ENCODE data around the gene TIMP2.

Gene TIMP2

DNA sequence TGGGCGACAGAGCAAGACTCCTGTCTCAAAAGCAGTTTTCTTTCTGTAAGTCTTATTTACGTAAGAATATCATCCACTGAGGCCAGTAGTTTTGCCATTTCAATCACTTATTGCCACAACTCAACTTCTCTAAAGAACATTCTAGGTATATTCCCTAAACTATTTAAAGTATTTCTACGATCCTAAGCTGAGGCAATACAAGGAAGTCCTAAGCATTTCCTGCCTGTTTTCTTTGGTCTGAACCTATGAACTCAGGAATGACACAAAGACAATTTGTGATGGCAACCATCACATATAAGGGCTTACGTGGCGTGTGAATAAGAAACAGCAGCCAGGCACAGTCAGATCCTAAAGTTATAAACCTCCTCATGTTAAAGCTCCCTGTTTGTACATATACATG is 98.8 kb downstream of the TIMP2 start:
- Mint-ChIP-seq H3K9me3 (ENCODE audit: low read depth) (no peaks in the 10 kb centered on the region), H3K4me3 (no peak overlapping the region), H3K27me3 (no peaks in the 10 kb centered on the region), H3K36me3 (peaks cover 13% of the 10 kb centered on the region), H3K27ac (no peak overlapping the region), H3K4me1 (ENCODE audit: low read depth) (peaks cover 35% of the 10 kb centered on the region)

DNA sequence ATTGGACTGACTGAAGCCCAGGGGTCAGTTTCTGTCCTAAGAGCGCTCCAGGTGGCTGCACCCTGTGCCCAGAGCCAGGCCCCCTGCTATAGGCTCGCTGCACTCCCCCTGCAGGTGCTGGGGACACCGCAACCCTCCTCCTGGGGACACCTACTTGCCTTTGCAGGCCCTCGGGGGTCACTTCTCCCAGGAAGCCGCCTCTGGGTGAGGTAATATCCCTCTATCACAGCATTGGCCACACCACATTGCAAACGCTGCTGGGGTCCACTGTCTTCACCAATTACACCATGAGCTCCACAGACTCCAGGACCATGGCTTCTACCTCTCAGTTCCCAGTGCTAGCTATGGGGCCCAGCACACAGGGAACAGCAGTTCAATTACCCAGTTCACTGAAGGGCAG is 99.5 kb downstream of the TIMP2 start:
- peaks cover 13% of the 10 kb centered on the region for H3K36me3 Mint-ChIP-seq
- no peak overlapping the region for H3K4me3 Mint-ChIP-seq
- no peaks in the 10 kb centered on the region for H3K27me3 Mint-ChIP-seq
- H3K4me1 Mint-ChIP-seq (ENCODE audit: low read depth), result peaks cover 39% of the 10 kb centered on the region
- no peaks in the 10 kb centered on the region for H3K9me3 Mint-ChIP-seq (ENCODE audit: low read depth)
- peak overlapping the region; percentile 41 for H3K27ac Mint-ChIP-seq

DNA sequence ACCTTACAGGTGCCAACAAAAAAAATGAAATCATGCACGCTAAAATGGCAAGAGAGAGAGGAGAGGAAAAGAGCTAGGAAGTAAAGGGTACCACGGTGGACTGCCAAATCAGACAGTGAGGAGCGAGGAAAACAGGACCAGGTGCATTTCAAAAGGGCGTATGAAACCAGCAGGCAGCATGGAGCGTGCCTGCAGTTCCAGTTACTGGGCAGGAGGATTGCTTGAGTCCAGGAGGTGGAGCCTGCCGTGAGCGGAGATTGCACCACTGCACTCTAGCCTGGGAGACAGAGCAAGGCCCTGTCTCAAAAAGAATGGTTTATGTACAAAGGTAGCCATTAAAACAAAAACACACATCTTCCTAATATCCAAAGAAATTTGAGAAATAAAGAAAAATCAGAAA is 100.9 kb downstream of the TIMP2 start:
- no peak overlapping the region for H3K4me3 Mint-ChIP-seq
- H3K4me1 Mint-ChIP-seq (ENCODE audit: low read depth), result peaks cover 45% of the 10 kb centered on the region
- H3K36me3 Mint-ChIP-seq, result peaks cover 10% of the 10 kb centered on the region
- H3K27ac Mint-ChIP-seq, result no peak overlapping the region
- H3K9me3 Mint-ChIP-seq (ENCODE audit: low read depth), result no peaks in the 10 kb centered on the region
- no peaks in the 10 kb centered on the region for H3K27me3 Mint-ChIP-seq

- Mint-ChIP-seq H3K27me3 (no peaks in the 10 kb centered on the region), H3K9me3 (ENCODE audit: low read depth) (no peaks in the 10 kb centered on the region), H3K27ac (no peak overlapping the region), H3K4me3 (no peak overlapping the region), H3K36me3 (peaks cover 16% of the 10 kb centered on the region), H3K4me1 (ENCODE audit: low read depth) (peaks cover 52% of the 10 kb centered on the region)
Measured at GRCh38 chr17:78823282-78824046, 101.7 kb downstream of the TIMP2 start.

DNA sequence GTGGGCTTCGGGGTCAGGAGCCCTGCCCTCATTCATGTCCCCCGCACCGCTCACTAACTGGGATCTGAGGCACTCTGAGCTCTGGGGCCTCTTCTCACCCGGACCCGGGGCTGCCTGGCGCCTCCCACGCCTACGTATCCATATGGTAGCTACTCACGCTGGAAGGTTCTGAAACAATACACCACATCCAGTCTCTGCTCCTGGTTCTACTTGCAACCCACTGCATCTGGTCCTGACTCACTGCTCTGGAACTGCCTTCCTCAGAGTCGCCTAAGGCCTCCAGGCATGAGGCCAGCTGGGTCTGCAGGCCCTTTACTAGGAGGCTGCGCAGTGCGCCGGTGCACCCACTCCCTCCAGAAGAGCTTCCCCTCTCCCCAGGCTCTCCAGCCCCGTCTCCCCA is 102.6 kb downstream of the TIMP2 start:
- H3K4me3 Mint-ChIP-seq, result no peak overlapping the region
- H3K9me3 Mint-ChIP-seq (ENCODE audit: low read depth), result no peaks in the 10 kb centered on the region
- H3K27ac Mint-ChIP-seq, result peak overlapping the region; percentile 50
- no peaks in the 10 kb centered on the region for H3K27me3 Mint-ChIP-seq
- peaks cover 56% of the 10 kb centered on the region for H3K4me1 Mint-ChIP-seq (ENCODE audit: low read depth)
- peaks cover 14% of the 10 kb centered on the region for H3K36me3 Mint-ChIP-seq

DNA sequence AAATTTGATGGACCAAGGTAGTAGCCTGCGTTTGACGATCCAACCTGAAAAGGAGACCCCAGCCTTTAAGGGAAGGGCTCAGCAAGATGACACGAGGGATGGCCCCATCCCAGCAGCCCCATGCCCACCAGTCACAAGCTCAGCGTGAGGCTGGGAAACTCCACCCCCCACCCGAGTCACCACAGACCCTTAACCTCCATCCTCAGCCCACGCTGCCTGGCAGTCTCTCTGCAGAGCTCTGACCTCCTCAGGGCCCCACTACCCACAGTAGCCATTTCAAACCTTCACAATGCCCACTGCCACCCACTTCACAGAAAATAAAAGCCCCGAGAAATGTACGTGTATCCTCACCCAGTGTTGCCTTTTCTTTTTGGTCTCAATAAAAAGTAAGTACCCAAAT is 103.2 kb downstream of the TIMP2 start:
- Mint-ChIP-seq H3K27ac (no peak overlapping the region), H3K36me3 (peaks cover 15% of the 10 kb centered on the region), H3K9me3 (ENCODE audit: low read depth) (no peaks in the 10 kb centered on the region), H3K27me3 (no peaks in the 10 kb centered on the region), H3K4me3 (no peak overlapping the region), H3K4me1 (ENCODE audit: low read depth) (peaks cover 62% of the 10 kb centered on the region)

- H3K27ac Mint-ChIP-seq, result peak overlapping the region; percentile 16
- no peak overlapping the region for H3K4me3 Mint-ChIP-seq
- H3K36me3 Mint-ChIP-seq, result peaks cover 18% of the 10 kb centered on the region
- H3K4me1 Mint-ChIP-seq (ENCODE audit: low read depth), result peaks cover 65% of the 10 kb centered on the region
- no peaks in the 10 kb centered on the region for H3K27me3 Mint-ChIP-seq
- no peaks in the 10 kb centered on the region for H3K9me3 Mint-ChIP-seq (ENCODE audit: low read depth)
Measured at GRCh38 chr17:78820841-78821240, 104.3 kb downstream of the TIMP2 start.

DNA sequence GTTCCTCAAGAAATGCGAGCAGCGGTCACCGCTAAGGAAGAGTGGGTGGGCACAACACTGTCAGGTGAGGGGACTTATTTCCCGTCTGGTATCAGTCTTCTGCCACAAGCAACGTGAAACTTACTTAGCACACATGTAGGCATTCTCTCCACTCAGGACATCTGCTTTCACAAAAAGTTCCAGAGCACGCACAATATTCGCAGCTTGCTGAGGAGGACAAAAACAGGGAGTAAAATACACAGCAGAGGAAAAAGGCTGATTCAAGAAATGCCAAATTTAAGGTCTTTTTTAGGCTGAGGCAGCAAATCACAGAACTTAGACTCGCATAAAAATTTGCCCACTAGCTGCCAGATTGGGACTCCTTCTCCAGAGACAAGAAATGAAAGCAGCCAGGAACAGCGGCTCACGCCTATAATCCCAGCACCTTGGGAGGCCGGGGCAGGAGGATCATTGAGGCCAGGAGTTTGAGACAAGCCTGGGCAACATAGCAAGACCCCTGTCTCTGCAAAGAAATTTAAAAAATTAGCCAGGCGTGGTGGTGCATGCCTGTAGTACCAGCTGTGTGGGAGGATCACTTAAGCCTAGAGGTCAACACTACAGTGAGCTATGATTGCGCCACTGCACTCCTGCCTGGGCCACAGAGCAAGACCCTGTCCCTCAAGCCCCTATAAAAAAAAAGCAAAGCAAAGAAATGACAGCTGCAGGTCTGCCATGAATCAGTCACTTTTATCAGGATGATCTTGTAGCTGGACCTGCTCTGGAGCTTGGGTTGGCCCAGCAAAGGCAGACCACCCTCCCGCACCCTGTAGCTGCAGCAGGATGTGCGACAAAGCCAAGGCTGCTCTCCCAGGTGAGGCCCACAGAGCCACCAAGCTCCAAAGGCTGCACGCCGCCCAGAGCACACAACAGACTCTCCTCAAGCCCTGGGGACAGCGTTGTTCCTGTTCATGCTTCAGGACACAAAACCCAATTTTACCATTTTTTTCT is 105.1 kb downstream of the TIMP2 start:
- Mint-ChIP-seq H3K27me3 (no peaks in the 10 kb centered on the region), H3K9me3 (ENCODE audit: low read depth) (no peaks in the 10 kb centered on the region), H3K27ac (peak overlapping the region; percentile 94), H3K4me1 (ENCODE audit: low read depth) (peaks cover 64% of the 10 kb centered on the region), H3K4me3 (peak overlapping the region; percentile 79), H3K36me3 (peaks cover 24% of the 10 kb centered on the region)

DNA sequence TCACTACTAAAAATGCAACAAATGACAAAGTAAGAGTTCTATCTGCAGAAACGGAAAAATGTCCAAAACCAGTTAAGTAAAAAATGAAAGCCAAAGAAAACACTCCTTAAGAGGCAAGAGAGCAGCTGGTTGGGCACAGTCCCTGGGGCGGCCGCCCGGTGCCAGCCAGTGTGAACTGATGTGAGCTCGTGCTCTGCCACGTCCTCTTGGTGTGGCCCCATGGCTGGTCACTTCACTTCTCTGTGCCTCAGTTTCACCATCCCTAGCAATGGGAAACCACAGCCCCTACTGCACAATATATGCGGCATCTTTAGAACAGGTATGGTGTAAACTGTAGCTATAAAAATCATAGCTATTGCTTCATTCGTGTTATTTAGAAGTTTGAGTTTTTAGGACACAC is 105.8 kb downstream of the TIMP2 start:
- no peaks in the 10 kb centered on the region for H3K27me3 Mint-ChIP-seq
- peak overlapping the region; percentile 79 for H3K4me3 Mint-ChIP-seq
- peak overlapping the region; percentile 94 for H3K27ac Mint-ChIP-seq
- peaks cover 58% of the 10 kb centered on the region for H3K4me1 Mint-ChIP-seq (ENCODE audit: low read depth)
- H3K9me3 Mint-ChIP-seq (ENCODE audit: low read depth), result no peaks in the 10 kb centered on the region
- peaks cover 22% of the 10 kb centered on the region for H3K36me3 Mint-ChIP-seq

- Mint-ChIP-seq H3K27me3 (no peaks in the 10 kb centered on the region), H3K4me1 (ENCODE audit: low read depth) (peaks cover 57% of the 10 kb centered on the region), H3K4me3 (peak overlapping the region; percentile 79), H3K36me3 (peaks cover 22% of the 10 kb centered on the region), H3K9me3 (ENCODE audit: low read depth) (no peaks in the 10 kb centered on the region), H3K27ac (peak overlapping the region; percentile 94)
Measured at GRCh38 chr17:78818932-78819331, 106.3 kb downstream of the TIMP2 start.

DNA sequence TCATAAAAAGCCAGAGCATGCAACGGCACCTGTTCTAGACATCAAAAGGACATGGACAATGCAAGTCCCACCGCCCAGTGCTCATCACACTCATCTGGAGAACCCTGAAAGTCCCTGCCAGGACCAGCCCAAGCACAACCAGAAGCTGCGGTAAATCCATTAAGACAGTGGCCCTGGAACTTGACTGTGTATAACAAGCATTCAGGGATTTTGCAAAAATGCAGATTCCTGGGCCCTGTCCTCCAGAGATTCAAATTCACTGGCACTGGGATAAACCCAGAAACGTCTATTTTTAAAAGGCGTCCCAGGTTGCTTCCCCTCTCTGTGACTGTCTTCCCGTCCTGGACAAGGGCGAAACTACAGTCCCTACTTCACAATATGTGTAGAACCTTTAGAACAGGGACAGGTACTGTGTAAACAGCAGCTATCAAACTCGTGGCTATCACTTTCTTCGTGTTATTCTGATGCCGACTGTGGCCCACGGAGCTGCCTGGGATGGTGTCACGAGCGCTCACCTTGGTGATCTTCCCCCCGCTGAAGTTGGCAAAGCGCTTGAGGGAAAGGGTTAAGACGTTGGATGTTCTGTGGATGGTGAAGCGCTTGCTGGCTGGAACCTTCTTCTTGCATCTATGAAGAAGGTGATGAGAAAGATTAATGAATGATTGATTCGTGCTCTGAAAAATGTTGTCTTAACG is 106.9 kb downstream of the TIMP2 start:
- Mint-ChIP-seq H3K4me1 (ENCODE audit: low read depth) (peaks cover 57% of the 10 kb centered on the region), H3K36me3 (peaks cover 22% of the 10 kb centered on the region), H3K9me3 (ENCODE audit: low read depth) (no peaks in the 10 kb centered on the region), H3K4me3 (peak overlapping the region; percentile 79), H3K27ac (peak overlapping the region; percentile 94), H3K27me3 (no peaks in the 10 kb centered on the region)

GRCh38 chr17:78817123-78817522 is 108.1 kb downstream of the TIMP2 start:
- H3K36me3 Mint-ChIP-seq, result peaks cover 22% of the 10 kb centered on the region
- H3K4me3 Mint-ChIP-seq, result peak overlapping the region; percentile 63
- peaks cover 53% of the 10 kb centered on the region for H3K4me1 Mint-ChIP-seq (ENCODE audit: low read depth)
- no peaks in the 10 kb centered on the region for H3K27me3 Mint-ChIP-seq
- H3K9me3 Mint-ChIP-seq (ENCODE audit: low read depth), result no peaks in the 10 kb centered on the region
- peak overlapping the region; percentile 79 for H3K27ac Mint-ChIP-seq

DNA sequence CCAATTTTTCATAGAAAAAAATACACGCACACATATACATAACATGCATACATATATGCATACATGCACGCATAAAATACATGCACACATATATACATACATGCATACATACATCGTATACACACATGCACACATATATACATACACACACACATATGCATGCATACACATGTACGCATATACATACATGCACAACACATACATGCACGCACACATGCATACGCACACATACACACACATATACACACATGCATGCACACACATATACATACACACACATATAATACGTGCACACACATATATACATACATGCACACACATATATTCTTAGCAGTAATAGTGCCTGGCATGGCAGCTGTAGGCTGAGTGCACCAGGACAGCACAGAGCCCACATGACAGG is 109.5 kb downstream of the TIMP2 start:
- no peak overlapping the region for H3K27ac Mint-ChIP-seq
- H3K4me3 Mint-ChIP-seq, result no peak overlapping the region
- H3K36me3 Mint-ChIP-seq, result peaks cover 22% of the 10 kb centered on the region
- no peaks in the 10 kb centered on the region for H3K27me3 Mint-ChIP-seq
- peaks cover 45% of the 10 kb centered on the region for H3K4me1 Mint-ChIP-seq (ENCODE audit: low read depth)
- H3K9me3 Mint-ChIP-seq (ENCODE audit: low read depth), result no peaks in the 10 kb centered on the region

DNA sequence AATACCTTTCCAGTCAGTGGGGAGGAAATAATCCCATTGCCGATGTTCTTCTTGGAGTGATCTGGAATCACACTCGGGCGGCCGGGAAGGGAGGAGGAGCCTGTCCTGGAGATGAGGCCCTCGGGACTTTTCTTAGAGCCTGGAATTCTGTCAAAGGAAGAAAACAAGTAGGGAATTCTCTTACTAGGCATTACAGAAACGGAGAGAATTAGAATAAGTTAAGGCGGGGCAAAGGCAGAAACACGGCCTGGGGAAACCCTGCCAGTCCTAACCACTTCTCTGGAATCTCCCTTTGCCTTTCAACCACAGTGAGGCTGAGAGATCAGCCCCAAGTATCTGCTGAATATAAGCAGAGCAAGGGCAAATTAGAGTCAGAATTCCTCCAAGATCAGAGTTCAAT is 112.3 kb downstream of the TIMP2 start:
- Mint-ChIP-seq H3K36me3 (peaks cover 14% of the 10 kb centered on the region), H3K4me3 (no peak overlapping the region), H3K27ac (no peak overlapping the region)

DNA sequence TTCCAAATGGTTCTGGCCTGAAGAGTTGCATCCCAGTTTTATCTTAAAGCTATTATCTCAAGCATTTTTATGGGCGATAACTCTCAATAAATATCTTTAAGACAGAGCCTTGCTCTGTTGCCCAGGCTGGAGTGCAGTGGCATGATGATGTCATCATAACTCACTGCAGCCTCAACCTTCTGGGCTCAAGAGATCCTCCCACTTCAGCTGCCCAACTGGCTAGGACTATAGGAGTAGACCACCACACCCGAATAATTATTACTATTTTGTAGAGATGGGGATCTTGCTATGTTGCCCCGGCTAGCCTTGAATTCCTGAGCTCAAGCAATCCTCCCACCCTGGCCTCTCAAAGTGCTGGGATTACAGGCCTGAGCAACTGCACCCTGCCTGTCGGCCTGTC is 117.0 kb downstream of the TIMP2 start:
- H3K4me1 Mint-ChIP-seq (ENCODE audit: low read depth), result peaks cover 29% of the 10 kb centered on the region
- H3K4me3 Mint-ChIP-seq, result no peak overlapping the region

More for the DNA sequence above, 112.3 kb downstream of the TIMP2 start:
- H3K4me1 Mint-ChIP-seq (ENCODE audit: low read depth), result peaks cover 18% of the 10 kb centered on the region
- H3K9me3 Mint-ChIP-seq (ENCODE audit: low read depth), result no peaks in the 10 kb centered on the region
- H3K27me3 Mint-ChIP-seq, result no peaks in the 10 kb centered on the region

More for the DNA sequence above, 117.0 kb downstream of the TIMP2 start:
- H3K27ac Mint-ChIP-seq, result no peak overlapping the region
- H3K9me3 Mint-ChIP-seq (ENCODE audit: low read depth), result no peaks in the 10 kb centered on the region
- H3K27me3 Mint-ChIP-seq, result no peaks in the 10 kb centered on the region
- peaks cover 13% of the 10 kb centered on the region for H3K36me3 Mint-ChIP-seq
